ENCODE data around the gene WFIKKN2. TPM values are rescaled to one million over a fixed set of nuclear protein-coding genes. Genes with fewer than 3 reads are reported as not detected.
A peak's percentile ranks its signal among the peaks of the same experiment; 100 is the strongest.

WFIKKN2 gene
- total and polyA plus RNA-seq, 4 donors = 0.01 to 0.31 (median 0.13) TPM

DNA sequence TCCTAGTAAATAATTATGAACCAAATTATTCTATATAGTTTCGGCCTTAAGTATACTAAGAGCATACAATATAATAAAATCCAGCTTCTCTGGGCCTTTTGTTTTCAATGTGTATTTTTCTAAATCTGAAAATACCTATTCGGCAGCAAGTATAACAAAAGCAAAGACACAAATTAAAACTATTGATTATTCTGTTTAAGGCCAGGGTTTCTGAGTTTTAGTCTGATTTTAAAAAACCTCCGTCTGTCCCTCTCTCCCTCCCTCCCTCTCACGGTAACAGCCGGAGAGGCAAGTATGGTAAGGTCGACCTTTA is 29.3 kb downstream of the WFIKKN2 start:
- no peaks in the 10 kb centered on the region for H3K27me3 ChIP-seq (ENCODE audit: control insufficient read depth in 3 of 3, insufficient read depth in 3 of 3, low read length in 2 of 3)
- H3K36me3 ChIP-seq (ENCODE audit: control insufficient read depth in 4 of 4, insufficient read depth in 4 of 4, low read length in 4 of 4) = peaks cover 5 to 11% (median 6%) of the 10 kb centered on the region in 4 donors
- no peaks in the 10 kb centered on the region for H3K9me3 ChIP-seq (ENCODE audit: control insufficient read depth in 4 of 4, insufficient read depth in 3 of 4, low read length in 3 of 4)
- 14 to 19% methylated on average over 6 of the region's 6 CpGs for WGBS, 2 donors
- DNase-seq (no peak), ATAC-seq (ENCODE audit: insufficient read depth, low FRiP score) (no peak)
- peak overlapping the region; percentile 69 to 84 for H3K9ac ChIP-seq (ENCODE audit: insufficient read depth in 1 of 2, low read length in 2 of 2)
- peaks cover 0 to 19% (median 7%) of the 10 kb centered on the region in 5 donors for H3K4me1 ChIP-seq (ENCODE audit: control insufficient read depth in 5 of 5, insufficient read depth in 5 of 5, low read length in 5 of 5)
- peak overlapping the region; percentile 92 for H3K4me3 ChIP-seq
- peak overlapping the region; percentile 98 to 100 for H3K27ac ChIP-seq (ENCODE audit: low read depth in 1 of 2, low read length in 1 of 2)
- TF ChIP-seq, protein P1, sequence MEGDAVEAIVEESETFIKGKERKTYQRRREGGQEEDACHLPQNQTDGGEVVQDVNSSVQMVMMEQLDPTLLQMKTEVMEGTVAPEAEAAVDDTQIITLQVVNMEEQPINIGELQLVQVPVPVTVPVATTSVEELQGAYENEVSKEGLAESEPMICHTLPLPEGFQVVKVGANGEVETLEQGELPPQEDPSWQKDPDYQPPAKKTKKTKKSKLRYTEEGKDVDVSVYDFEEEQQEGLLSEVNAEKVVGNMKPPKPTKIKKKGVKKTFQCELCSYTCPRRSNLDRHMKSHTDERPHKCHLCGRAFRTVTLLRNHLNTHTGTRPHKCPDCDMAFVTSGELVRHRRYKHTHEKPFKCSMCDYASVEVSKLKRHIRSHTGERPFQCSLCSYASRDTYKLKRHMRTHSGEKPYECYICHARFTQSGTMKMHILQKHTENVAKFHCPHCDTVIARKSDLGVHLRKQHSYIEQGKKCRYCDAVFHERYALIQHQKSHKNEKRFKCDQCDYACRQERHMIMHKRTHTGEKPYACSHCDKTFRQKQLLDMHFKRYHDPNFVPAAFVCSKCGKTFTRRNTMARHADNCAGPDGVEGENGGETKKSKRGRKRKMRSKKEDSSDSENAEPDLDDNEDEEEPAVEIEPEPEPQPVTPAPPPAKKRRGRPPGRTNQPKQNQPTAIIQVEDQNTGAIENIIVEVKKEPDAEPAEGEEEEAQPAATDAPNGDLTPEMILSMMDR (IDR thresholded peaks at IDR 0.05; ENCODE audit: control extremely low read depth, extremely low read depth) = no peak

DNA sequence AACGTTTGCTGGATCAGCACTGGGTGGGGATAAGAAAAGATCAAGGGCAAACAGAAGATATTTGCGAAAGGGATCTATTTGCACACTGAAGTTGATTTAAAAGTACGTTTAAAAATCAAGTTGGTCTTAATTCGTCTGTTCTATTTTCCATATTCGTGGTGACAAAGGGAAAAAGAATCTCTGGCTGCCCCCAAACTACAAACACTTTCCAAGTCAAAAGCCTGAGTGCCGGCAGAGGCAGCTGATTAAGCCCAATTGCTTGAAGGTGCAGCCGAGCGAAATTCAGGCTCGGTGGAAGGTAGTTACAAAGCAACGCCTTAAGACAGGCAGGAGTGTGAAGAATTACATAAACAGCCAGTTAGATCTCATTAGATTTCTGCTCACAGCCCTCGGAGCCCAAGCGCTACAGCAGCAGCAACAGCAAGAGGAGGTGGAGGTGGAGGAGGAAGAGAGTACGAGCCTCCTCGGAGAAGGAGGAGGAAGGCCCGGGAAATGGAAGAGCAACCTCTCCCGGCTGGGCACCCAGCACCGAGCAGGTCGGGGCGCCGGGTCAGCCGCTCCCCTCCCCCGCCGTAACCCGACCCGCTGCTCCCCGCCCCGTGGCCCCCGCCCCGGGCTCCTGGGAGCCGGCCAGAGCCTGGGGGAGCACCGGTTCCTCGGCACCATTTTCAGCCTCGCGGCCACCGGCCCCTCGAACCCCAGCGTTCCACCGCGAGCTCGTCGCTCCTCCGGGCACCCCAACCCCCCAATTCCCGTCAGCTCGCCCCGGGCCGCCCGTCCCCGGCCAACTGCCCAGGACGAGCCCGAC is 29.9 kb downstream of the WFIKKN2 start:
- peaks cover 5 to 11% (median 6%) of the 10 kb centered on the region in 4 donors for H3K36me3 ChIP-seq (ENCODE audit: control insufficient read depth in 4 of 4, insufficient read depth in 4 of 4, low read length in 4 of 4)
- no peaks in the 10 kb centered on the region for H3K27me3 ChIP-seq (ENCODE audit: control insufficient read depth in 3 of 3, insufficient read depth in 3 of 3, low read length in 2 of 3)
- H3K9ac ChIP-seq (ENCODE audit: insufficient read depth in 1 of 2, low read length in 2 of 2) = peak overlapping the region; percentile 69 to 84
- TF ChIP-seq, protein P1 (IDR thresholded peaks at IDR 0.05; ENCODE audit: control extremely low read depth, extremely low read depth) = no peak
- H3K4me1 ChIP-seq (ENCODE audit: control insufficient read depth in 5 of 5, insufficient read depth in 5 of 5, low read length in 5 of 5) = peaks cover 0 to 19% (median 7%) of the 10 kb centered on the region in 5 donors
- ATAC-seq (ENCODE audit: insufficient read depth, low FRiP score) (no peak), DNase-seq (peak; percentile 55 to 66 (median 62))
- peak overlapping the region; percentile 92 for H3K4me3 ChIP-seq
- WGBS, 2 donors = 1% methylated on average over 32 to 50 of the region's 50 CpGs
- peak overlapping the region; percentile 98 to 100 for H3K27ac ChIP-seq (ENCODE audit: low read depth in 1 of 2, low read length in 1 of 2)
- no peaks in the 10 kb centered on the region for H3K9me3 ChIP-seq (ENCODE audit: control insufficient read depth in 4 of 4, insufficient read depth in 3 of 4, low read length in 3 of 4)

DNA sequence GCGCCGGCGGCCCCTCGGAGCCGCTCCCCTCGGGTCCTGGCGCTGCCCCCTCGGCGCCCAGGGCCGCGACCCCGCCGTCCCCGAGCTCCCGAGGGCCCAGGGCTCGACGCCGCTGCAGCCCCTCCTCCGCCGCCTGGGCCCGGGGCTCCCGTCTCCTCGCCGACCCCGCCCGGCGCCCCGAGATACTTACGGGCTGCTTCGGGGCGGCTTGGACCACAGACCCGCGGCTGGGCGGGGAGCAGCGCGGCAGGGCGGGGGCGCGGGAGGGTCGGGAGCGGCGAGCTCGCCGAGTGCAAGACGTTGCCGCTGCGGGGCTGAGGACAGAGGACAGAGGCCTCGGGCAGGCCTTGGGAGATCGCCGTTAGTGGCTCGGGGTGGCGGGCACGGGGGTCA is 30.5 kb downstream of the WFIKKN2 start:
- Histone ChIP-seq H3K9ac (ENCODE audit: insufficient read depth in 1 of 2, low read length in 2 of 2) (peak overlapping the region in 1 of 2 donors; percentile 69), H3K9me3 (ENCODE audit: control insufficient read depth in 4 of 4, insufficient read depth in 3 of 4, low read length in 3 of 4) (no peaks in the 10 kb centered on the region), H3K4me1 (ENCODE audit: control insufficient read depth in 5 of 5, insufficient read depth in 5 of 5, low read length in 5 of 5) (peaks cover 0 to 19% (median 7%) of the 10 kb centered on the region in 5 donors), H3K4me3 (peak overlapping the region; percentile 92), H3K27me3 (ENCODE audit: control insufficient read depth in 3 of 3, insufficient read depth in 3 of 3, low read length in 2 of 3) (no peaks in the 10 kb centered on the region), H3K36me3 (ENCODE audit: control insufficient read depth in 4 of 4, insufficient read depth in 4 of 4, low read length in 4 of 4) (peaks cover 5 to 11% (median 6%) of the 10 kb centered on the region in 4 donors), H3K27ac (ENCODE audit: low read depth in 1 of 2, low read length in 1 of 2) (peak overlapping the region; percentile 98 to 100)
- ATAC-seq (ENCODE audit: insufficient read depth, low FRiP score) = peak; percentile 1
- no peak for DNase-seq
- TF ChIP-seq, protein P1 (IDR thresholded peaks at IDR 0.05; ENCODE audit: control extremely low read depth, extremely low read depth) = no peak
- 0 to 1% methylated on average over 34 to 53 of the region's 53 CpGs for WGBS, 2 donors
